HG02840 (cell line): ENCODE results near the gene CDK14.

Source experiments
- ATAC-seq: cut with Tn5 transposase; IDR thresholded peaks from one replicate; pipeline ENCODE4 v1.9.1; 2021; ENCODE audit warnings: mild to moderate bottlenecking, moderate library complexity, moderate number of reproducible peaks; ENCODE audit not compliant: unreplicated experiment, low FRiP score

CDK14 gene

DNA sequence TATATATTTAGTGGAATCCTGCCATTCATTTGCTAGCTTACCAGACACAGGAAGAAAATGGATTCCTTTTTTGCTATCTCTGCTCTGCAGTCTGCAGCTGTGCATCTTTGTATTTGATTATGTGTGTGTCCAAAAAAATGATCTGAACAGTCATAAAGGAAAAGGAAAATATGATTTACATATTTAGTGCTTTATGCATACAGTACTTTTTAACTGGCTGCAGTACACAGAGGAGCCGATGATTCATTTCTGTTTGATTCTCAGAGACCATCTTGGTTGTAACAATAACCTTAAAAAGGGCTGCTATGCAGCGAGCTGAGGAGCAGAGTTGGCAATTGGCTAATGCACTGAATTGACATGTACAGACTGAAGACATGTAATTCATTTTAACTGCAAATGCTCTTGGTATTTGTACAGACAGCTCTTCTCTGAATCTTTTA is 516.8 kb downstream of the CDK14 start:
- no peak for ATAC-seq

GRCh38 chr7:91114232-91114631 is 518.1 kb downstream of the CDK14 start:
- ATAC-seq = no peak

DNA sequence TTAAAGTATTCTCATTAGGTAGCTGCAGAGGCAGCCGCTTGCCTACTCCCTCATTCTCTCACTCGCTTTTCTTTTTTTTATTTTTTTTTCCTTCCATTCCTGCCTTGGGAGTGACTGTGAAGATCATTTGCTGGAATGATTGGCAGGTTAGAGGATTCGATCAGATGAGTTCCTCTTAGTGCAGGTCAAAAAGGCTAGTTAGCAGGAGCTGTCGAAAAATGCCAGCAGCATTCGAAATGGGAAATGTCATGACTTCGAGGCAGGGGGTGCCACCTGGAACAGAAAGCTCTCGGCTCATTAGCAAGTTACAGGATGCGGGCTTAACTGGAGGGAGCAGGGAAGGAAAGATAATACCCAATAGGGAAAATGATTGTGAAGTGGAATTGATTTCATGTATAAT is 530.6 kb downstream of the CDK14 start:
- ATAC-seq = no peak

DNA sequence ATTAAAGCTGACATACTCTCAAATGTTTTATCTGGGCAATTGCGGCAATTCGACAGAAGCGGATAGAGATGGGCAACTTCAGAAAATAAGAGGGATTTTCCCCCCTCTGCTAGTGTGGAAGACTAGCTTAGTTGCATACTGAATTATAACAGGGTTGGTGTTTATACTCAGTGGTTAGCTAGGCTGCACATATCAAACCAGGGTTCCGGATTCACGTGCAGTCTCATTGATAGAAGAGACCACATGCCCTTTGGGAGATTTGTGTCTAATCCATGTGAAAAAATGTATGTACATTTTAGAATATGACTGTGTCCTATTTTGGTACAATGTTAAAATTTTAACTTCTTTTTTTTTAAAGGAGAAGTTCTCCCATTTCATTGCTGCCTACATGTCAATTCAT is 531.2 kb downstream of the CDK14 start:
- no peak for ATAC-seq

DNA sequence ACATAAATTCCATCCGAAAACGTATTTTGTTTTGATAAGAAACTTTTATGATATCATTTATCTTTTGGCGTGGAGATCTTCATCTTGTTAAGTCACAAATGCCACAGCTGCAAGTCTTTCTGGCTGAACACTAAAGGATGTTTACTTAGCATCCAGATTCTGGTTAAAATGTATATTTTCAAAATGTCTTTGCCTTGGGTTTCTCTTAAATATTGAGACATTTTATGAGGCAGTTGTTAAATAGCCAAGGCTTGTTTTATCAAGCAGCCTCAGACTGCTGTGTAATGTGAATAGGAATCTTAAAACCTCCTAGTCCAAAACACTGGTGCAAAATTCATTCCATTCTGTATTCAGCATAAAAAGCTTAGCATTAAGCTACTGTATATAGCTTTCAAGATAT is 531.8 kb downstream of the CDK14 start:
- no peak for ATAC-seq

GRCh38 chr7:91128683-91129348 is 532.7 kb downstream of the CDK14 start:
- no peak for ATAC-seq

GRCh38 chr7:91135300-91135699 is 539.2 kb downstream of the CDK14 start:
- ATAC-seq = no peak

GRCh38 chr7:91135703-91136430 is 539.7 kb downstream of the CDK14 start:
- ATAC-seq = no peak

GRCh38 chr7:91137153-91137787 is 541.1 kb downstream of the CDK14 start:
- peak; percentile 53 for ATAC-seq

DNA sequence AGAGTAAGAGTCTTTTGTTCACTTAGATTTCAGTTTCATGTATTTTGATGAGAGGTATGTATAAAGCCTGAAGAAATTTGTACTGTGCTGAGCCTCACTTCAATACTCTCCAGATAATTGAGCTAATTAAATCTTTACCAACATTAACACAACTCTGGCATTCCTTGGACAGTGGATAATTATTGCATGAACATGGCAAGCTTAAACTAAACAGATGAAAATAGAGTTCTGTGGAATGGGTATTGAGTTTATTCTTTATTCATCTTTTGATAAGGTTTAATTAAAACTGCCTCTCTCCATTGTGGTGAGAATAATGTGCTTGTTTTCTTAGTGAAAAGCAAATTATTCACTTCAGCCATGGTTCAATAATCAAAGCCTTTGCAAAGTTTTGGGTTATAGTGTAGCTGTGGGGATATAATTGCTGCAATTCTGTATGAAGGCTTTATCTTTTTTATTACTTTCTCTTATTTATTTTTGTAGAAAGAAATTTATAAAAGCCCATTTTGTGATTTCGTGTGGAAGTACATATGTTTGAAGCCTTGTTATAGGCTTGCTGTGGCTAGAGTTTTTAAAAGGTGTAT is 541.8 kb downstream of the CDK14 start:
- ATAC-seq = no peak

DNA sequence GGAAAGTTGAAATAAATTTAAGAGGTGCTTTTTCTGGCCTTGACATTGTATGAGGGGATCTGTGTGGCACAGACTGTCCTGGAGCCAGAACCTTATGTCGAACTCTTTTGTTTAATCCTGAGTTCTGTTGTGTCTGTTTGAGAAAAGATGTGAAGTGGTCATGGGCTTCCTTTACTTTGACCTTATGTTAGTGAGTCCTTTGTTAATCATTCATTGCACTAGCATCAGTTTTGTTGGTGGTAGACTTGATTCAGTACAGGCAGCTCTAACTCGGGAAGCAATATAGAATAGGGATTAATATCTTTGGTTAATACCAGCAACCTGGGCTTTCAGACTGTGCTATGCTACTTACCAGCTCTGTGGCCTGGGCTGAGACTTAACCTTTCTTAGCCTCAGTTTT is 544.2 kb downstream of the CDK14 start:
- ATAC-seq = no peak

- no peak for ATAC-seq
Measured at GRCh38 chr7:91140982-91141381, 544.9 kb downstream of the CDK14 start.

DNA sequence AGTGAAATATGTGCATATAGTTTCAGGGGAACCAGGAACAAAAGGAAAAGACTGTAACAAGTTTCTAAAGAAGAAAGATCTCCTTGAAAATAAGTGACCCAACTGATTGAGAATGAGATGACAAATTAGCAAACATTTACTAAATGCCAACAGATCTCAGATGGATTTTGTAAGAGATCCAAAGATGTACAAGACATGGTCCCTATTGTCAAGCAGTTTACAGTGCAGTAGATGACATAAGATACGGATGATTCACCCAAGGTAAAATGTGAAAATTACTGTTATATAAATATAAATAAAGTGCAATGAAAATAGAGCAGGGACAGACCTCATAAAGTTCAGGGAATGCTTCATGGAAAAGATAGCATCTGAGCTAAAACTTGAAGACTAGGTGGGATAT is 546.6 kb downstream of the CDK14 start:
- no peak for ATAC-seq

DNA sequence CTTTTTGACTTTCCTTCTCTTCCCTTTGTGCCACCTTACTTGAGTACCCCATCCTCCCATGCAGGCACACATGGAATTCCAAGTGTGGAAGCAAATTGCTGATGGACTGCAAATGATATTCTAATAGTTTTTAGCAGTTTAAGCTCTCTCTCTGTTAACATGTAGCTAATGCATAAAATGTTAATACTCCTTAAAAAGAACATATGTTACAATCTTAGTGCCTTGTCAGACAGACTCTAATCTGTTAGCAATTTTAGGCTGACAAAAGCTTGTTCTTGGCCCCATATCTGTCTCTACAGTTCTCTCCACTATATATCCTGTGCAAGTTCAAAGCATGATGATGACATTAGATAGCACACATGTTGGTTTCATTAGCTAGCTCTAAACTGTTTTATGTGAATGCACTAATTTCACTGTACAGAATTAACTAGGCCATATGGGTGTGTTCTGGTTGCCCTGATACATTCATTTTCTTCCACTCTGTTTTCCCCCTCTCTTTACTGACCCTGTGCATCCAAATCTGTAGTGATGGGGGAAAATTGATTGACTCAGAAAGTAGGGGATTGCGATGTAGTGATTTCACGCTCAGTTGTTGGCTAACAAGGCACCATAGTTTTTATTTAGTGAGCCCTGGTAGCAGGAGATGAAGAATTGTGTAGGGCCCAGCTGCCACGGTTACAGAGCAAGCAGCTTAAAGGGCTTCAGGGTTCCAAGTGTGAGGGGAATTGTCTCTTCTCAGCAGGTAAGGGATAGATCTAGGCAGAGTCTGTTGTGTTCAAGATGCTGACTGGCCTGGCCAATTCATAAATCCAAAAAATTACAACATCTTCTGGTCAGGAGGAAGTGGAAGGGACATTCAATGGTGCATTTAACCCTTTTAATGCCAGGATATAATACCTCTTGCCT is 553.5 kb downstream of the CDK14 start:
- ATAC-seq = no peak

DNA sequence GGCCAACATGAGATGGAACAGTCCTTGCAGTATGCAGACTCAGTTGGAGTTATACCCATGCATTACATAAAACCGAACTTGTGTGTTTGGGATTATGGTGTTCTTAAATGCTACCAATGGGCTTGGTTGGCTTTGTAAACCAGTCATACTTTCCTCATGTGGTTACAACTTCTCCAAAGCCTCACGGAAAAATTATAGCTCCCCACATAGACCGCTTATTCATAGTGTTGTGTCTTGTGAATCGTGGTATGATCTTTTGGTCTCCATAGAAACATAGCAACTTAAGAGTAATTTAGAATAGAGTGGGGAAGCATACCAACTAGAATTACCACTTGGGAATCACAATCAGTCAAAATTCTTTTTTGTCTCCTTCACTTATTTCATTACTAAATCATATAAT is 555.8 kb downstream of the CDK14 start:
- no peak for ATAC-seq

GRCh38 chr7:91156316-91157185 is 560.4 kb downstream of the CDK14 start:
- ATAC-seq = no peak

DNA sequence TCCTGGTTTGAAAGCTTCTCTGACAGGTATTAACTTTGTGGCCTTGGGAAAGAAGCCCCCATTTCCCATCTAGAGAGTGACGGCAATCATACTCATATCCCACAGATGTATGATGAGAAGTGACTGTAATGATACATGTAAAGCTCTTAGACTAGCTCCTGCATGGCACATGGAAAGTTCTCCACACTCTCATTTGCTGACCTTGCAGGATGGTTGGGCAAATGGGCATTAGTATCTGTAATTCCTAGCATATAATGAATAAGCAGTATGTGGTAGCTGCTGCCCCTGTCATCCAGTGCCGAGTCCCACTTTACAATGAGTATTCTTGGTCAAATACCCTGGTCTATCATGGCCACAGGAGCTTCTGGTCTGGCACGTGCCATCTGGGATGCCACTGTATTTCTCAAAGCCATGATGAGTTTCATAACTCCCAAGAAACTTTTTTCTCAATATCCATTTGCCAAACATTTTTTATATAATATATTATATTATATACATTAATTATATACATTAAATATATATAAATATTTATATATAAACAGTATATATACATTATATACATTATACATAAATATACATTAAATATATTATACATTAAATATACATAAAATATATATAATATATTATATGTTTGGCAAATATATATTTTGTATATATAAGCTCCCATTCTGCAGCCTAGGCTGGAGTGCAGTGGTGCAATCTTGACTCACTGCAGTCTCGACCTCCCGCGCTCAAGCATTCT is 561.6 kb downstream of the CDK14 start:
- no peak for ATAC-seq

DNA sequence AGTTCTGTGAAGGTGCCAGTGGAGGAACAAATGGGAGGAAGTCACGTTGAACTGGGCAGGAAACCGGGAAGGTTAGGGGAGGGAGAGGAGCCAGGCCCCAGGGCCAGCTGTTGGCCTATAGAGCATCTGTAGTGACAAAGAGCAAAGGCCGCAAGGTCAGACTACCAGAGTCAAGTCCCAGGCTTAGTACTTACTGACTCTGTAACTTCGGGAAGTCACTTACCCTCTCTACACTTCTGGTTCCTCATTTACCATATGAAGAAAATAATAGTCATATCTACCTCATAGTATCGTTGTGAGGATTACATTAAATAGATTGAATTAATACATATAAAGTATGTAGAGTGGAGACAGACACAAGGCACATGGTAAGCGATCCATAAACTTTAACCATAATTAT is 566.3 kb downstream of the CDK14 start:
- ATAC-seq = no peak

- no peak for ATAC-seq
Measured at GRCh38 chr7:91164506-91164905, 568.4 kb downstream of the CDK14 start.
